HepG2 (cell line): Measurements from ENCODE around the gene OIT3. TPM values are rescaled to one million over a fixed set of nuclear protein-coding genes. Genes with fewer than 3 reads are reported as not detected.

ENCODE experiments used
- AKAP8 ChIP-seq: sonication (generic); formaldehyde crosslinking; IDR thresholded peaks from 2 replicates; pipeline ENCODE4 v1.5.1; 2020; ENCODE audit warnings: mild to moderate bottlenecking, missing genetic modification reagents
- CHCHD3 ChIP-seq: sonication (generic); formaldehyde crosslinking; IDR thresholded peaks from 2 replicates; pipeline ENCODE4 v1.8.0; 2022; ENCODE audit warnings: mild to moderate bottlenecking, missing genetic modification reagents, moderate library complexity
- CREM ChIP-seq, 2 experiments: sonication (generic) in 1 of 2; formaldehyde crosslinking in 1 of 2; IDR thresholded peaks; 2 replicates each; pipeline versions ENCODE4 v1.4.0 to v1.6.1; 2016 to 2020; ENCODE audit warnings: antibody characterized with exemption in 1 of 2, mild to moderate bottlenecking in 1 of 2, missing genetic modification reagents in 1 of 2
- DNMT3B ChIP-seq: conservative IDR thresholded peaks from 2 replicates; pipeline ENCODE4 v1.6.1; 2016; ENCODE audit warnings: missing biosample characterization, control low read depth
- DZIP1 ChIP-seq: sonication (generic); formaldehyde crosslinking; IDR thresholded peaks from 2 replicates; pipeline ENCODE4 v1.5.0; 2020; ENCODE audit warnings: mild to moderate bottlenecking, missing genetic modification reagents
- FOXA3 ChIP-seq: IDR thresholded peaks from 2 replicates; pipeline ENCODE4 v1.6.1; 2016; ENCODE audit warnings: missing genetic modification reagents, missing compliant biosample characterization
- FOXK1 ChIP-seq: sonication (generic); formaldehyde crosslinking; IDR thresholded peaks from 2 replicates; pipeline ENCODE4 v1.4.0; 2020; ENCODE audit warnings: low read depth, missing genetic modification reagents, borderline replicate concordance
- FOXO4 ChIP-seq: sonication (generic); formaldehyde crosslinking; conservative IDR thresholded peaks from 2 replicates; pipeline ENCODE4 v1.8.1; 2023; ENCODE audit warnings: missing genetic modification reagents
- GATAD2A ChIP-seq: IDR thresholded peaks from 2 replicates; pipeline ENCODE4 v1.6.1; 2016
- HMG20A ChIP-seq: IDR thresholded peaks from 2 replicates; pipeline ENCODE4 v1.6.1; 2016; ENCODE audit warnings: borderline replicate concordance
- HNRNPLL ChIP-seq: fragments of 200-400 bp; formaldehyde crosslinking; IDR thresholded peaks from 2 replicates; pipeline ENCODE4 v1.6.1; 2017; ENCODE audit warnings: mild to moderate bottlenecking, low read depth, low read length; ENCODE audit not compliant: poor library complexity, severe bottlenecking
- KDM4B ChIP-seq: sonication (generic); formaldehyde crosslinking; IDR thresholded peaks from 2 replicates; pipeline ENCODE4 v1.4.0; 2020; ENCODE audit warnings: missing genetic modification reagents
- NCOA2 ChIP-seq: sonication (generic); formaldehyde crosslinking; IDR thresholded peaks from 2 replicates; pipeline ENCODE4 v1.8.0; 2022; ENCODE audit warnings: inconsistent platforms
- NPAS2 ChIP-seq: sonication (generic); formaldehyde crosslinking; IDR thresholded peaks from 2 replicates; pipeline ENCODE4 v1.8.0; 2022; ENCODE audit warnings: mild to moderate bottlenecking, missing genetic modification reagents, borderline replicate concordance
- PHF21A ChIP-seq: sonication (generic); formaldehyde crosslinking; IDR thresholded peaks from 2 replicates; pipeline ENCODE4 v1.5.0; 2020; ENCODE audit warnings: mild to moderate bottlenecking, missing genetic modification reagents
- PITX1 ChIP-seq: sonication (generic); formaldehyde crosslinking; IDR thresholded peaks from 2 replicates; pipeline ENCODE4 v1.5.1; 2020; ENCODE audit warnings: mild to moderate bottlenecking, missing genetic modification reagents
- PPARG ChIP-seq: conservative IDR thresholded peaks from 2 replicates; pipeline ENCODE4 v1.6.1; 2016; ENCODE audit warnings: missing biosample characterization, missing genetic modification reagents
- SAP130 ChIP-seq: IDR thresholded peaks from 2 replicates; pipeline ENCODE4 v1.6.1; 2016; ENCODE audit warnings: low read depth
- SOX13 ChIP-seq, 3 experiments: fragments of 450-650 bp in 1 of 3; sonication (generic) in 1 of 3; formaldehyde crosslinking in 1 of 3; IDR thresholded peaks in 2 of 3; conservative IDR thresholded peaks in 1 of 3; 2 replicates each; pipeline versions ENCODE4 v1.5.0 to v1.6.1; 2016 to 2020; ENCODE audit warnings: antibody characterized with exemption in 1 of 3, mild to moderate bottlenecking in 1 of 3, missing compliant biosample characterization in 1 of 3, missing genetic modification reagents in 1 of 3, moderate library complexity in 1 of 3
- SSRP1 ChIP-seq: IDR thresholded peaks from 2 replicates; pipeline ENCODE4 v1.6.1; 2016; ENCODE audit warnings: control low read depth
- TMF1 ChIP-seq: sonication (generic); formaldehyde crosslinking; IDR thresholded peaks from 2 replicates; pipeline ENCODE4 v1.8.1; 2022; ENCODE audit warnings: low read depth, missing genetic modification reagents
- ZBTB10 ChIP-seq: sonication (generic); formaldehyde crosslinking; IDR thresholded peaks from 2 replicates; pipeline ENCODE4 v1.4.0; 2020; ENCODE audit warnings: missing genetic modification reagents, borderline replicate concordance
- ZFAT ChIP-seq: sonication (generic); formaldehyde crosslinking; conservative IDR thresholded peaks from 2 replicates; pipeline ENCODE4 v1.8.1; 2023; ENCODE audit warnings: missing genetic modification reagents, inconsistent platforms
- ZNF205 ChIP-seq: IDR thresholded peaks from 2 replicates; pipeline ENCODE4 v1.6.1; 2018; ENCODE audit warnings: missing biosample characterization, missing genetic modification reagents
- ZNF24 ChIP-seq: fragments of 450-650 bp; IDR thresholded peaks from 2 replicates; pipeline ENCODE4 v1.6.1; 2017; ENCODE audit warnings: antibody characterized with exemption, mild to moderate bottlenecking
- ZNF317 ChIP-seq: sonication (generic); formaldehyde crosslinking; IDR thresholded peaks from 2 replicates; pipeline ENCODE4 v1.5.0; 2020; ENCODE audit warnings: mild to moderate bottlenecking, missing genetic modification reagents
- polyA plus RNA-seq, 8 experiments: library from polyadenylated mRNA; depleted of rRNA in 3 of 8; stranded (reverse) in 7 of 8; unstranded in 1 of 8; fragments of >200 nt; fragmentation: Illumina TruSeq in 4 of 8; extraction: Trizol in 4 of 8; gene quantifications; 2 replicates each; pipeline versions ENCODE4 v1.2.1 to v1.2.3, GENCODE V29; 2011 to 2016; ENCODE audit warnings: low read depth in 4 of 8, missing spikeins in 1 of 8, mixed read lengths in 1 of 8; ENCODE audit not compliant: insufficient read depth in 1 of 8
- total RNA-seq, 5 experiments: library from RNA; depleted of rRNA; stranded (reverse); fragments of >200 nt; fragmentation: Illumina TruSeq; extraction: Trizol; gene quantifications; 2 replicates each; pipeline ENCODE4 v1.2.3, GENCODE V29; 2016; ENCODE audit warnings: low read depth in 1 of 5

The OIT3 gene
- total and polyA plus RNA-seq, 2 of the 13 experiments (the other 11 are each of a cell fraction or from before 2014, with no cell fraction given): not detected

- no peak for TF ChIP-seq ZBTB10
- no peak for TF ChIP-seq SOX13 (IDR thresholded peaks at IDR 0.05)
- peak in 1 of 2 experiments; percentile 34; a peak in 1 of 4 replicates for TF ChIP-seq SOX13 (CRISPR knock-in tag; conservative IDR thresholded peaks at IDR 0.05 in 1 of 2, IDR thresholded peaks at IDR 0.05 in 1 of 2)
- TF ChIP-seq SSRP1: no peak
- peak; percentile 54 for TF ChIP-seq SAP130 (CRISPR knock-in tag)
- TF ChIP-seq ZNF317 (CRISPR knock-in tag): peak; percentile 27; the same call in 1 of the 2 replicates
- no peak for TF ChIP-seq CHCHD3
- TF ChIP-seq HMG20A: peak; percentile 43; the same call in 1 of the 2 replicates
- no peak for TF ChIP-seq PPARG (CRISPR knock-in tag)
- no peak for TF ChIP-seq DNMT3B (CRISPR knock-in tag)
- TF ChIP-seq PITX1: 0 out of 2 replicates have a peak, but pooled peaks have one; percentile 12
- 0 out of 2 replicates have a peak, but pooled peaks have one; percentile 16 for TF ChIP-seq GATAD2A (CRISPR knock-in tag)
- TF ChIP-seq FOXO4 (CRISPR knock-in tag): no peak
- peak; percentile 63; the same call in 1 of the 2 replicates for TF ChIP-seq PHF21A
- no peak for TF ChIP-seq KDM4B (CRISPR knock-in tag)
- TF ChIP-seq ZFAT (CRISPR knock-in tag): no peak
- peak; percentile 57 for TF ChIP-seq FOXA3 (CRISPR knock-in tag)
- no peak for TF ChIP-seq AKAP8 (CRISPR knock-in tag)
- TF ChIP-seq CREM (IDR thresholded peaks at IDR 0.05): peak; percentile 31; the same call in 1 of the 2 replicates
- TF ChIP-seq CREM (CRISPR knock-in tag; IDR thresholded peaks at IDR 0.05): no peak
- no peak for TF ChIP-seq TMF1 (CRISPR knock-in tag)
- no peak for TF ChIP-seq ZNF205 (CRISPR knock-in tag)
- TF ChIP-seq HNRNPLL: no peak
- TF ChIP-seq NPAS2 (CRISPR knock-in tag): no peak
- no peak for TF ChIP-seq ZNF24
- TF ChIP-seq FOXK1 (CRISPR knock-in tag): no peak
- no peak for TF ChIP-seq DZIP1 (CRISPR knock-in tag)
- no peak for TF ChIP-seq NCOA2
These were observed 59.2 kb downstream of the OIT3 start (continued) for GRCh38 chr10:72952642-72953158.
